ENCODE results near the gene TNNT2.

Gene TNNT2

DNA sequence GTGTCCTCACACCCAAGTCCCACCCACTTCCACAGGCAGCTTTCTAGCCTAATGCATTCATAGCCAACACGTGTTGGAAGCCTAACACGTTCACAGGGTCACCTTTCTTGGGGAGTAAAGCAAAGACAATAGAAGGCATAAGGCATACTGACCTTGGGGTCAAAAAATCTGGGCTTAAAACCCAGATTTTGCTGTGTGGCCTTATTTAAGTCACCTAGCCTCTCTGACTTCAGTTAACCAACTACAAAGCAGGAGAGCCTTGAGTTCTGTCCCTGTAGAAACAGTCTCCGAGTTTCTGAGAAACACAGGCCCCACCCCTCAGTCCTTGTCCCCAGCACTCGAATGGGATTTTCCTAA, 1.4 kb downstream of the TNNT2 start:
- DNase-seq: no peak

DNA sequence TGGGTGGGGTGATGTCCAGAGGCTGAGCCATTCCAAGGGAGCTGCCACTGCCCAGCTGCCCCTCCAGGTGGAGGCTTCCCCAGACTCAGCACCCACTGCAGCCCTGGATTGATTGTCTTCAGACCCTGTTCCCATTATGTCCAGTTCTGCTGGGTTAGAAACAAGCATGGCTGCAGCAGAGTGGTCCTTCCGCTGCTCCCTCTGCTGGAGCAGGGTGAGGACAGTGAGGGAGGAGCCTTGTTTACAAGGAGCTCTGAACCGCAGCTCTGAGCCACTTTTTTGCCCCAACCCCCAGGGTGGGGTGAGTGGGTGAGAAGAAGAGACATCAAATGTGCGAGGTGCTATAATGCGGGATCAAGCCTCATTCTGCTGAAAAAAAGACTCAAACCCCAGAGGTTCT, 2.3 kb downstream of the TNNT2 start:
- DNase-seq: no peak

DNA sequence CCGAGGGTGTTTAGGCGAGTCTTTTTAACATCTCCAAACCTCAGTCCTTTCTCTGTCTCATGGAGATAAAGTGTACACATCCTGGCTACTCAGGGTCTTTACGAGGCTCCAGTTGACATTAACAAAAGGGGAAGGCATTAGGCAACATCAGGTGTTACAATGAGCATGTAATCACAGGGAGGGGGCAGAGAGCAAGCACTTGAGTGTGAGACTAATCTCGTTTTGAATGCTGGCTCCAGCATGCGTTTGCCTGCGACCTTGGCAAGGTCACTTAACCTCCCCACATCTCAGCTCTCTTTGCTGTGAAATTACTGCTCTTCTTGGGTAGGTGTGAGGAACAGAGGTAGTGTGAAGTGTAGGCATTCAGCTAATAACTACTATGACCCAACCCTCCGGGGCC, 3.1 kb downstream of the TNNT2 start:
- no peak for DNase-seq

DNA sequence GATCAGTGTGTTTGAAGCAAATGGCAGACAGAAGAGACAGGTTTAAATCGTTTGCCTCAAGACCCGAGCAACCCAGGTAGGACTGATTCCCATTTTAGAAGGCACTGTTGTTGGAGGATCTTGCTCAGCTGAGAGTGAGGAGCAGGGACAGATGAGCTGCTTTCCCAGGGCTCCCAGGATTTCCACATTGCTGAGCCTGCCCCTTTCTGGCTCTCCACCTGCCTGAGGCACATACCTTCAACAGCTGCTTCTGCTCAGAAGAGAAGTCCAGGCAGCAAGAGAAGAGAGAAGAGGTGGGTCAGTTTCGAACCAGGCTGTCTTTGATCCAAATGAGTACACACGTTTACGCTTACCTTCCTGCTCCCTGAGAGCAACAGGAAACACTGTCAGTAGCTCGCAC, 5.7 kb downstream of the TNNT2 start:
- DNase-seq: no peak

DNA sequence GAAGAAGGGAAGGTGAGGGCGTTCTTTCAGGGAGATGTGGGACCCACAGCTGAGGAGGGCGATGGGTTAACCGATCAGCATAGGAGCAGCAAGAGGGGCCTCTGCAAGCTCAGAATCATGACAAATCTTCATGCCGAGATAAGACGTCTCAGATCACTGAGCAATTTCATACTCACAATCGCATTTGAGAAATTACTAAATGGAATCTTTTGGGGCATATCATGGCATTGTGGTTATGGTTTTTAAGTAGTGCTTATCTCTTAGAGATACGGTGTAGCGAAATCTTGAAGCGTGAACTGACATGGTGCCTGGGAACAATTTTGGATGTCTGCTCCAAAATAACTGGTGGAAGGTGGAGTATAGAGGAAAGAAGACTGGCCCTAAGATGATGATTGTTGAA, 6.2 kb downstream of the TNNT2 start:
- DNase-seq: no peak

DNA sequence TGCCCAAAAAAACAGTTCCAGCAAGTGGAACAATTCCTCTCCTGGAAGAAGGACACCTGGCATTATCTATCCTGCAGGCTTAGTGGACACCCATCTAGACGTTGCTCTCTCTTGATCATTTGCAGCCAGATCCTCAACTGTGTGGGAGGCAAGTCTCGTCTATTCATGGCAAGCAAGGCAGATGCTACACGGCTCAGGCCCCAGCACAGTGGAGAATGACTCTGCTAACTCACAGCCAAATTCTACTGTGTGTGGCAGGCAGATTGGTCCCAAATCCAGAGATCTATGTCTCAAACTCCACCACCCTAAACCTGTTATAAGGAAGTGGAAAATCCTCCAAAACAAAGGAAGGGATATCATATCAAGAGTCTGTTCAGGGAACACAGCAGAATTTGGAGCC, 7.0 kb downstream of the TNNT2 start:
- DNase-seq: no peak

DNA sequence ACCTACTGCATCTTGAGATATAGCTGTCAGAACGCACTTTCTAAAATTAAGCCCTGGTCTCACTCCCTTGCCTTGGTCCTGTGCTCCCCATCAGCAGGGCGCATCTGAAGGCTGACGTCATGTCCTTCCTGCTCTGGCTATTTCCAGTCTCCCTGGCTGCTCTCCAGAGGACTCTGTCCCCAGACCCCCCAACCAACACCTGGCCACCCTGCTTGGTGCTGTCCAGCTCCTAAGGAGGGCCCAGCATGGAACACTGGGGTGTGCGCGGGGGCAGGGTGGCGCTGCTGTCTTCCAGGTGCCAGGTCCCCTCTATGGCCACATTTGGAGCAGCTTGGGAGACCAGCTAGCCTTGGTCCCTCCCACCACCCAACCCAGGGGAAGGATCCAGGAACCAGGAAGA, 8.3 kb downstream of the TNNT2 start:
- no peak for DNase-seq

DNA sequence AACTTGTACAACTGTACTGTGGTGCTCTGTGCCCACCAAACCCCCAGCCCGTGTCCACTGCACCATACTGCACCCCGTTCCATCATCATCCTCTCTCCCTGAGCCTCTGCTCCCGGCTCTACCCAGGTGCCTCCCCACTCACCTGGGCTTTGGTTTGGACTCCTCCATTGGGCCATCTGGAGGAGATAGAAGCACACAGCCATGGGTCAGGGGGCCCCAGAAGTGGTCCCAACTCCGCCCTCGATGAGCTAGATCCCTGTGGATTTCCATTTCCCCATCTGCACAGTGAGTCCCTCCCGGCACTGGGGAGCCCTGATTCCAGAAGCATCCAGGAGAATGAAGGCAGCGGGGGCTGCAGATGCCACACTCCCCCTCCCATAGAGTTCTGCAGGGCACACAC, 10.8 kb downstream of the TNNT2 start:
- no peak for DNase-seq

DNA sequence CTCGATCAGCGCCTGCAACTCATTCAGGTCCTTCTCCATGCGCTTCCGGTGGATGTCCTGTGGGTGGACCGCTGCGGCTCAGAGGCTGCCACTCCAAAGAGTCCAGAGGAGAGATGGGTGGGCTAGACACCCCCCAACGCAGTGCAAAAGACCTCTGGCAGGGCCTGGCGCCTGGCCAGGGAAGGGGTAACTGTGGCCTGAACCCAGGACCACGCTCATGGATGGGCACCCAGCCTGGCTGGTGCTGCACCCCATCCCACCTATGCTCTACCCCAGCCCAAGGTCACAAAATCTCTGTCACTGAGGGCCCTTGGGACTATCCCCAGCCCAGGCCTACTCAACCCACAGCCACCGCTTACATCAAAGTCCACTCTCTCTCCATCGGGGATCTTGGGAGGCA, 12.2 kb downstream of the TNNT2 start:
- DNase-seq: no peak

DNA sequence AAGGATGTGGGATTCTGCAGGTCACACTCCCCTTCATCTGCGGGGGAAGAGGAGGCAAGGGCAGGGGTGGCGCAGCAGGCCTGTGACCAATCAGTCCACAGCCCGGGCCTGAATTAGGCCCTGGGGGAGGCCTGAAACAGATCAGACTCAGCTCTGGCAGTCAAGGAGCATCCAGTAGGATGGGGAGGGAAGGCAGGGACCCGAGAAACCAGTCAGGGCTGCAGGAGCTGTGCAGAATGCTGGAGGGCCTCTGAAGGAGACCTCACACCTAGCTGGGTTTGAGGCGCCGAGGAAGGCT, 12.7 kb downstream of the TNNT2 start:
- DNase-seq: no peak

DNA sequence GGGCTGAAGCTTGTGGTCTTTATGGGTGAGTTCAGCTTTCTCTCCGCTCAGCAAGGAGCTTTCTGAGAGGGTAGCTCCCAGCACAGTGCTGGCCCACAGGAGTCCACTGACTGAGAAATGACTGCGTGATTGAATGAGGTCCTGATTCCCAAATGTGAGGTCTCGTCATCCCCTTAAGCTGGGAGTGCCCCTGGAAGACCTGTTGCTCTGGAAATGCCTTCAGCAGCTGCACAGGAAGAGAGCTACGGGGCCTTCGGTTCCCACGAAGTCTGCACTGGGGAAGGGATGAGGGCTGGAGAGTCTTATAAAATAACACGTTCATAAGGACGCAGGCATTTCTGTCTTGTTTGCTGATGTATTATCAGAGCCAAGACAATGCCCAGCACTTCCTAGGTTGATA, 14.0 kb downstream of the TNNT2 start:
- no peak for DNase-seq

DNA sequence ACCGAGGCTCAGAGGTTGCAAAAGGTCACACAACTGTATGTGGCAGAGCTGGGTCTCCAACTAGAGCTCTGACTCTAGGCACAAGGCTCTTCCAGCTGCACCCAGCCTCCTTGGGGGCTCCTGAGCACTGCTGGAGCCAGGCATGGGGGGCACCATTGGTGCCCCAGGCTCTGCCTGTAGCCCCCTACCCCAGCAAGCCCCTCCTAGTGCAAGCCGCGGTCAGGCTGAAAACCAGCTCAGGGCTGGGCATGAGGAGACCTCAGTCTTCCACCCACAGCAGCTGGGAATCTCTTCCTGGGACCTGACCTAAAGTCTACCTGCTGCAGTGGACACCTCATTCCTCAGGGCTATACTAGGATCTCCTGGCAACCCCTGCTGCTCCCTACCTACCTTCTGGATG, 14.6 kb downstream of the TNNT2 start:
- no peak for DNase-seq

DNA sequence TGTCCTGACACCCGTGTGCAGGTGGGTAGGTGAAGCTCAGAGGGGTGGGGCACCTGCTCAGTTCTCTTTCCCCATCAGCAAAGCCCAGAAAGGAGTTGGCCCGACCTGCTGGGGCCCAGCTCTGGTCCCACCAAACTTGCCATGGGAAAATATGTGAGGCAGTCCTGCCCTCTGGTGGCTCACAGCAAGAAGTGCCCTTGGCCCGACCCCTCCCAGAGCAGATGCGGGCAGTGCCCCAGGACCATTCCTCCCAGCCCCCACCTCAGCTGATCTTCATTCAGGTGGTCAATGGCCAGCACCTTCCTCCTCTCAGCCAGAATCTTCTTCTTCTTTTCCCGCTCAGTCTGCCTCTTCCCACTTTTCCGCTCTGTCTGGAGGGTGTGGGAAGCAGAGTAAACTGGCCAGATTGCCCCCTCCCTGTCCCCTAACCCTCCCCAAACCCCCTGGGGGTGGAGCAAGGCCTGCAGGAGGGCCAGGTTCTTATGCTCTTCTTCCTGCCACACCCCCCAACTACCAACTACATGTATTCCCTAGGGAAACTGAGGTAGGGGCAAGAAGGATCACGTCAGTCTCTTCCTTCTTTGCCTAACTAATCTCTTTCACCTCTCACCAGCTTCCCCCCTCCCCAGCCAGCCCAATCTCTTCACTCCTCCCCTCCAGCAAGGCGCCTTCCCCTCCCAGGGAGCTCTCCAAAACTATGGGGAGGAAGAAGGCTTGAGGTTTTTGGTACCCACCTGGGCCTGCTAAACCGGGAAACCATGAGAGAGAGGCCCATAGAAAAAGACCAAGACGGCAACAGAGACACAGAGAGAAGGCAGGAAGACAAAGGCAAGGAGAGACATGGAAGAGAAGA, 15.6 kb downstream of the TNNT2 start:
- DNase-seq: peak; percentile 42

DNA sequence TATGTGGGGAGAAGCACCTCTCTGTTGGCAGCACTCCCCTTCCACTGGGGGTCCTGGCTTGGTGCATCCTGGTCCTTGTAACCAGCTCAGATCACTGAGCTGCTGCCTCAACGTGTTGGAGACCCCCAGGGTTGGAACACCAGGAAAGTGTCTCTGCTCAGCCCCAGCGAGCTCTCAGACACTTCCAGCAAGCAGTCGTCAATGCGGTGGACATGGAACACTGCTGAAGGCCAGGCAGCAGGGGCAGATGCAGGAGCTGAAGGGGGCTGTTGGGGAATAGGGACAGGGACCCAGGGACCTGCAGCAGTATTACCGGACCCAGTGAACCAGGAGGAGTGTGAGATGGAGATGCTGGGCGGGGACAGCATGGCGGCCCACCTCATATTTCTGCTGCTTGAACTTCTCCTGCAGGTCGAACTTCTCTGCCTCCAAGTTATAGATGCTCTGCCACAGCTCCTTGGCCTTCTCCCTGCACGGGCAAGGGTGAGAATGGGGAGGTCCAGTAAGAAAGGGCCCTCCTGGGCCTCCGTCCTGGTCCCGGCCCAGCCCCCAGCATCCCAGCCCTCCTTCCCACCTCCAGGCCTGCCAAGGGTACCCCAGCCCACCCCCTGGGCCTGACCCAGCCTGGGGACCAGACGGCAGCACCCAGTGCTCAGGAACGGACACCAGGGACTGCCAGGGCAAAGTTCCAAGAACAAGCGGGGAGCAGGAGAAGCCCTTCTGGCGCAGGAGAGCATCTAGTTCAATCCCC, 16.4 kb downstream of the TNNT2 start:
- no peak for DNase-seq

DNA sequence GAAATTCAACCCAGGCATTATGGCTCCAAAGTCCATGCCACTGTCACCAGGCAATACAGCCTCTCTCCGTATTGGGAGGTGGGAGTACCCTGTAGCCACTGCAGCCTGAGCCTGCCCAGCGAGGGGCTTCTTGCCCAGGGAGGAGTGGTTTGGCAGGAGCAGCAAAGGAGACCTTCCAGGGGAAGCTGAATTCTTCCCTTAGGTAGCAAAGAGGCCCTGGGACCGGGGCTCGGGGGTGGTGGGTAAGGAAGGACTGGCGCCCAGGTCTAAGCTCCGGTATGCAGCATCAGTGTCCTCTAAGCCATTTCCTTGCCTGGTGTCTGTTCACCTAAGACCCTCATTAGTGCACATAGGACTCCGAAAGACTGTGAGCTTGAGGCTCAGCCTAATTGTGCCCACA, 17.0 kb downstream of the TNNT2 start:
- no peak for DNase-seq

DNA sequence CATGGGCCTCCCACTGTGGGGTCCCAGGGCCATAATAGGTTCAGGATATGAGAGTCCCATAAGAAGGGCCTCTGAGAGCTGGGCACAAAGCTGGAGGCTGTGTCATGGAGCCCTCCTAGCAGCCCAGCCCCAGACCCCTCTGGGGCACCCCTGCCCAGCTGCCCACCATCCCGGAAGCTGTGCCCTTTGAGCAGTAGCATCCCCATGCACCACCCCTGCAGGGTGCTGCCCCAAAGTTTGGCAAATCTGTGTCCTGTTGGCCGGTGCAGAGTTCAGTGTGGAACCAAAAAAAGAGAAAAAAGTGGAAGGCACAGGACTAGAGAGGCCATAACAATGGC, 17.6 kb downstream of the TNNT2 start:
- DNase-seq: no peak

DNA sequence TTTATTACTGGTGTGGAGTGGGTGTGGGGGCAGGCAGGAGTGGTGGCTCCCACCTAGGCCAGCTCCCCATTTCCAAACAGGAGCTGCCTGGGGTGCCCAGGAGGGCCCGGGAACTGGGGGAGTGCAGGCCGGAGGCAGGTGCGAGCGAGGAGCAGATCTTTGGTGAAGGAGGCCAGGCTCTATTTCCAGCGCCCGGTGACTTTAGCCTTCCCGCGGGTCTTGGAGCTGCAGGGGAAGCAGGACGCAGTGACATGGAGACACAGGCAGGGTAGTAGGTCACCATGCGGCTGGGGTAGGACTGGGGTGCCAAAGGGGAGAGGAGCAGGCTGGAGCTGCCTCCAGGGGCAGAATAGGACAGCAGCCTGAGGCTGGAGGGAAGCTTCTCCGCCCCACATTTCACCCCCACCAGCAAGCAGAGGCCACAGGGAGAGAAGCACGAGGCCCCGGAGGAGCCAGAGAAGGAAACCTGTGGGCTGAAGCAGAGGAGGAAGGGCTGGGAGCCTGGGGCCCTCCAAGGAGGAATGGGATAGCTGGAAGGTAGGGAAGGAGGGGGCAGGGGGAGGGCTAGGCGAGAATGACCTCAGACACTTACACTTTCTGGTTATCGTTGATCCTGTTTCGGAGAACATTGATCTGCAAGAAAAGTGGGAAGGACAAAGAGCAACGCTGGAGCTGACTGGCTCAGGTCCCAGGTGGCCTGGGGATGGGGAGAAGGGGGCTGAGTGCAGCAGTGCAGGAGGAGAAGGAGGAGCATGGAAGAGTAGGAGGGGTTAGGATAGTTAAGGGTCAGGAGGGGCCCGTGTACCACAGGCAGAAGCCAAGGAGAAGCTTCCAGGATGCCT, 18.2 kb downstream of the TNNT2 start:
- DNase-seq: no peak

DNA sequence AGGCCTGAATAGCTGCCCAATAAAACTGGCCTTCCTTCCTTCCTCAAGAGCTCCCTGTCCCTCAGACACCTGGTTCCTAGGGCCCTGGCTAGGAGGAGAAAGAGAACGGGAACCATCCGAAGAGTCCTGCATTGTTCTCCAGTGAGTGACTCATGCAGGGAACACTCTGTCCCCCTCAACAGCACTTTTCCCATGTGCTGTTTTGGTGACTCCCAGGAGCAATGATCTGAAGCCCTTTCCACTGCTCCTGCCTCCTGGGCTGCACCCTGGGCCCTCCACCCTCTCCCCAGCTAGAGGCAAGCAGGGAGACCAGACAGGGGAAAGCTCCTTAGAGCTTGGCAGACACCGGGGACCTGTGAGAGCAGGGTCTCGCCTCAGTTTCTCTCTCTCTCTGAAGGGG, 18.9 kb downstream of the TNNT2 start:
- DNase-seq: no peak

DNA sequence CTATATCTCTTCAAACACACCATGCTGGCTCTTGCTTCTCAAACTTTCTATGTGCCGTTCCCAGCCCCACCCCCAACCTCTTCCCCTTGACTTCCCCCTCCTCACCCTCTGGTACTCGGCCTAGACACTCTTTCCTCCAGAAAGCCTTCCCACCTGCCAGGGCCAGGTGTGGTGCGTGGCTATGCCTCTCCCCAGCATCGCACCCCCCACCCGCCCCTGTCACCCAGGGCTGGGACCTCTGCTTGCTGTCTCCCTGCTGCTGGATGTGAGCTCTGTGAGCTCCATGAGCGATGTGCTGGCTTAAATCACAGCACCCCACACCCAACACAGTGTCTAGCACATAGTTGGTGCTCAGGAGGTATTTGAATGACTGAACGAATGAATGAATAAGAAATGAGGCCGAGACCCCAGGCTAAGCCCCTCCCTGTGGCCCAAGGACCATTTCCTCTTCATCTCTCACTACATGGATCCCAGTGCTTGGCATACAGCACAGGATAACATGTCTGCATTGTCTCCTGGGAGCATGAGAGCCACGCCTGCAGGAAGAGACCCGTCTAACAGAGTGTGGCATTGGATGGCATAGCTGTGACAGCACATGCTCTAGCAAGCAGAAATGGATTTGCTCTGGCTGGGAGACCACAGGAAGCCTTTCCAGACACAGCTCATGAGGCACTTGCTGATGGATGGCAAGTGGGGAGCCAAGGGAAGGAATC, 19.7 kb downstream of the TNNT2 start:
- DNase-seq: no peak

DNA sequence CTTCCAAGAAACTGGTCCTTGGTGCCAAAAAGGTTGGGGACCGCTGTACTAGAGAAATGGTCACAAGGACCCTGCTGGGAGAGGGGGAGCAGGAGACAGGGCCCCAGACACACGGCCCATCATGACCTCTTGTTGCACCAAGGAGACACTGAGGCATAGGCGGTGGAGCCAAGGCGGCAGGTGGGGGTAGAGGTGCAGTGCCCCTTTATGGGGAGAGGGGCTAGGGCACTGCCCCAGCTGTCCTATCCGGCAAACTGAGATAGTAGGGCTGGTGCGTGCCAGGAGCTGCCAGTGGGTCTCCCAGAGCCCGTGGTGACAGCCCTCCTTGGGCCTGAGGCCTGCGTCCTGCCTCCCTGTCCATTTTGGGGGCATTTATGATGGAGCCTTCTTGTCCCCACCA, 20.3 kb downstream of the TNNT2 start:
- no peak for DNase-seq

DNA sequence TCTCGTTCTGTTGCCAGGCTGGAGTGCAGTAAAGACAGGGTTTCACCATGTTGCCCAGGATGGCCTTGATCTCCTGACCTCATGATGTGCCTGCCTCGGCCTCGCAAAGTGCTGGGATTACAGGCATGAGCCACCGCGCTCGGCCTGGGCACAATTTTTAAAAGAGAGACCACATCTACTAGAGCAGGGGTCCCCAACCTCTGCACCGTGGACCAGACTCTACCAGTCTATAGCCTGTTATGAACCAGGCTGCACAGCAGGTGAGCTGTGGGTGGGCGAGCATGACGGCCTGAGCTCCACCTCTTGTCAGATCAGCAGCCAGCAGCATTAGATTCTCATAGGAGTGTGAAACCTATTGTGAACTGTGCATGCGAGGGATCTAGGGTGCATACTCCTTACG, 20.8 kb downstream of the TNNT2 start:
- DNase-seq: no peak

DNA sequence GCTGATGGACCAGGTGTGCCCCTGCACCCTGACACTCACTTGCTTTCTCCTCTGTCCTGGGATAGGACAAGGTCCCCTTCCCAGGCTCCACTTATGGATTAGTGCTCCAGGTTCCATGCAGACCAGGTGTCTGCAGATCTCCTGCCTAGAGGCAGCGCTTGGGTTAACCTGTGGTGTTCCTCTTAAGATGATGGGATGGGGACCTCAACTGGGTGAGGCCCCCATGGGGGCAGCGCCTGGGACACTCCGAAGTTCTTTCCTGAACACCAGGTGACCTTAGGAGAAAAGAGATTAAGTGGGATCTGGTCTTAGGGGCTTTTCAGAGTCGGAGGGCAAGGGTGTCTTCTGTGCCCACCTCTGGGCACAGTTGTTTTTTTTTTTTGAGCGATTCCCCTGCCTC, 21.2 kb downstream of the TNNT2 start:
- no peak for DNase-seq

DNA sequence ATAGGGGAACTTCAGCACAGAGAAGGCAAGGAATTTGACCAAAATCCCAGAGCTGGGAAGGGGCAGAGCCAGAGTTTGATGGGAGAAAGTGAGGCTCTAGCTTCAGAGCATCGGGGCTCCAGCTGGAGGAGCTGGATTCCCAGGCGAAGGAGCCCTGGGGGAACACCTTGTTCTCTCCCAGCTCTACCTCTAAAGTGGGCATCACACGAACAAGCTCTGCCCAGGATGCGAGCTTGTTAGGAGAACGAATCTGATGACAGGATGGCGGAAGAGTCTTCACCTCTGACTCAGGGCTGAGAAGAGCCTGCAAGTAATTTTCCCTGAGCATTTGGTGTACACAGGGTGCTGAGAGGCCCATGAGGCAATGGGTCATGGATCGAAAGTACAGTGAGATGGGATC, 22.0 kb downstream of the TNNT2 start:
- no peak for DNase-seq

DNA sequence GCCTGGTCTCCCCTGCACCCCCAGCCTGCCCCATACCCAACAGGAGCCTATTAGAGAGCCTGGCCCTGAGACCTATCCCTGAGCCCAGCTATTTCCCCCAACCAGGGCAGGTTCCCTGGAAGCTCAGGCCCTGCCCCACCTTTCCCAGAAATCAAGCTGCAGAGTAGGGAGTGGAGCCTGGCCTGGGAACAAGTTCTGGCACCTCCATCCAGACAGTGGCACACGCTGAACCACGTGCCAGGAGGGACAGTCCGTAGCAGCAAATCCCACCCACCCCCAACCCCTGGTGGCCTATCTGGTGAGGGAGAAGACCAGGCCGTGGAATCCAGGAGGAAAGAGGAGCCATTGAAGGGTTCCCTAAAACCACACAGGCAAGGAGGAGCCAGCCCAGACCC, 22.6 kb downstream of the TNNT2 start:
- DNase-seq: no peak
